Measurements from ENCODE around the gene ARHGAP10. TPM values are rescaled to one million over a fixed set of nuclear protein-coding genes. Genes with fewer than 3 reads are reported as not detected.
A peak's percentile ranks its signal among the peaks of the same experiment; 100 is the strongest.

ARHGAP10 gene
- total and polyA plus RNA-seq, 2 donors = 71.3 to 76.7 TPM

GRCh38 chr4:147822128-147822527 lies 90.2 kb downstream of the ARHGAP10 start:
- Histone ChIP-seq H3K27ac (ENCODE audit: low read depth) (peak overlapping the region; percentile 48), H3K36me3 (ENCODE audit: insufficient read depth) (no peaks in the 10 kb centered on the region), H3K4me3 (ENCODE audit: low read depth, low read length) (no peak overlapping the region), H3K4me1 (ENCODE audit: insufficient read depth) (peaks cover 3% of the 10 kb centered on the region)
- DNase-seq (ENCODE audit: extremely low spot score) = peak; percentile 46

GRCh38 chr4:147823130-147823529 lies 91.2 kb downstream of the ARHGAP10 start:
- H3K4me3 ChIP-seq (ENCODE audit: low read depth, low read length) = no peak overlapping the region
- peaks cover 3% of the 10 kb centered on the region for H3K4me1 ChIP-seq (ENCODE audit: insufficient read depth)
- no peaks in the 10 kb centered on the region for H3K36me3 ChIP-seq (ENCODE audit: insufficient read depth)
- no peak for DNase-seq (ENCODE audit: extremely low spot score)
- H3K27ac ChIP-seq (ENCODE audit: low read depth) = no peak overlapping the region
- WGBS = 55% methylated on average over 3 of the region's 3 CpGs

- DNase-seq (ENCODE audit: extremely low spot score) = no peak
- WGBS = 93% methylated on average over 5 of the region's 5 CpGs
- Histone ChIP-seq H3K27ac (ENCODE audit: low read depth) (no peak overlapping the region), H3K4me1 (ENCODE audit: insufficient read depth) (peaks cover 3% of the 10 kb centered on the region), H3K36me3 (ENCODE audit: insufficient read depth) (no peaks in the 10 kb centered on the region), H3K4me3 (ENCODE audit: low read depth, low read length) (no peak overlapping the region)
Measured at GRCh38 chr4:147824316-147824715, 92.4 kb downstream of the ARHGAP10 start.

- H3K4me1 ChIP-seq (ENCODE audit: insufficient read depth) = peaks cover 5% of the 10 kb centered on the region
- 98% methylated on average over 4 of the region's 4 CpGs for whole genome bisulfite sequencing
- H3K4me3 ChIP-seq (ENCODE audit: low read depth, low read length) = no peak overlapping the region
- DNase-seq (ENCODE audit: extremely low spot score) = no peak
- no peak overlapping the region for H3K27ac ChIP-seq (ENCODE audit: low read depth)
- H3K36me3 ChIP-seq (ENCODE audit: insufficient read depth) = no peaks in the 10 kb centered on the region
Measured at GRCh38 chr4:147824884-147825283, 93.0 kb downstream of the ARHGAP10 start.

GRCh38 chr4:147825451-147826287 lies 93.8 kb downstream of the ARHGAP10 start:
- no peak overlapping the region for H3K4me3 ChIP-seq (ENCODE audit: low read depth, low read length)
- WGBS = 69% methylated on average over 8 of the region's 8 CpGs
- DNase-seq (ENCODE audit: extremely low spot score) = no peak
- H3K27ac ChIP-seq (ENCODE audit: low read depth) = no peak overlapping the region
- H3K36me3 ChIP-seq (ENCODE audit: insufficient read depth) = no peaks in the 10 kb centered on the region
- peaks cover 5% of the 10 kb centered on the region for H3K4me1 ChIP-seq (ENCODE audit: insufficient read depth)

GRCh38 chr4:147826288-147826646 lies 94.4 kb downstream of the ARHGAP10 start:
- H3K4me3 ChIP-seq (ENCODE audit: low read depth, low read length) = no peak overlapping the region
- no peak for DNase-seq (ENCODE audit: extremely low spot score)
- 81% methylated on average over 5 of the region's 5 CpGs for WGBS
- no peak overlapping the region for H3K27ac ChIP-seq (ENCODE audit: low read depth)
- no peaks in the 10 kb centered on the region for H3K36me3 ChIP-seq (ENCODE audit: insufficient read depth)
- H3K4me1 ChIP-seq (ENCODE audit: insufficient read depth) = peaks cover 2% of the 10 kb centered on the region

GRCh38 chr4:147828331-147828905 lies 96.5 kb downstream of the ARHGAP10 start:
- WGBS = 64% methylated on average over 3 of the region's 3 CpGs
- no peak for DNase-seq (ENCODE audit: extremely low spot score)
- Histone ChIP-seq H3K4me3 (ENCODE audit: low read depth, low read length) (no peak overlapping the region), H3K4me1 (ENCODE audit: insufficient read depth) (peaks cover 2% of the 10 kb centered on the region), H3K36me3 (ENCODE audit: insufficient read depth) (no peaks in the 10 kb centered on the region), H3K27ac (ENCODE audit: low read depth) (no peak overlapping the region)

GRCh38 chr4:147829401-147830101 lies 97.7 kb downstream of the ARHGAP10 start:
- 45% methylated on average over 13 of the region's 13 CpGs for WGBS
- Histone ChIP-seq H3K4me3 (ENCODE audit: low read depth, low read length) (no peak overlapping the region), H3K4me1 (ENCODE audit: insufficient read depth) (peaks cover 2% of the 10 kb centered on the region), H3K36me3 (ENCODE audit: insufficient read depth) (no peaks in the 10 kb centered on the region), H3K27ac (ENCODE audit: low read depth) (peak overlapping the region; percentile 71)
- peak; percentile 55 for DNase-seq (ENCODE audit: extremely low spot score)

GRCh38 chr4:147830102-147830463 lies 98.2 kb downstream of the ARHGAP10 start:
- no peak overlapping the region for H3K4me3 ChIP-seq (ENCODE audit: low read depth, low read length)
- no peak for DNase-seq (ENCODE audit: extremely low spot score)
- H3K36me3 ChIP-seq (ENCODE audit: insufficient read depth) = no peaks in the 10 kb centered on the region
- H3K4me1 ChIP-seq (ENCODE audit: insufficient read depth) = peaks cover 2% of the 10 kb centered on the region
- WGBS = 55% methylated on average over 3 of the region's 3 CpGs
- H3K27ac ChIP-seq (ENCODE audit: low read depth) = peak overlapping the region; percentile 71

- no peak for DNase-seq (ENCODE audit: extremely low spot score)
- H3K4me3 ChIP-seq (ENCODE audit: low read depth, low read length) = no peak overlapping the region
- H3K4me1 ChIP-seq (ENCODE audit: insufficient read depth) = peaks cover 2% of the 10 kb centered on the region
- H3K36me3 ChIP-seq (ENCODE audit: insufficient read depth) = no peaks in the 10 kb centered on the region
- WGBS = 30% methylated on average over 3 of the region's 3 CpGs
- H3K27ac ChIP-seq (ENCODE audit: low read depth) = peak overlapping the region; percentile 27
Measured at GRCh38 chr4:147830987-147831386, 99.1 kb downstream of the ARHGAP10 start.

GRCh38 chr4:147831551-147832171 lies 99.8 kb downstream of the ARHGAP10 start:
- Histone ChIP-seq H3K4me3 (ENCODE audit: low read depth, low read length) (no peak overlapping the region), H3K36me3 (ENCODE audit: insufficient read depth) (no peaks in the 10 kb centered on the region), H3K27ac (ENCODE audit: low read depth) (peak overlapping the region; percentile 68), H3K4me1 (ENCODE audit: insufficient read depth) (peaks cover 2% of the 10 kb centered on the region)
- DNase-seq (ENCODE audit: extremely low spot score) = no peak
- 22% methylated on average over 5 of the region's 5 CpGs for WGBS

GRCh38 chr4:147833254-147833653 lies 101.4 kb downstream of the ARHGAP10 start:
- DNase-seq (ENCODE audit: extremely low spot score) = no peak
- no peak overlapping the region for H3K4me3 ChIP-seq (ENCODE audit: low read depth, low read length)
- no peaks in the 10 kb centered on the region for H3K36me3 ChIP-seq (ENCODE audit: insufficient read depth)
- peaks cover 2% of the 10 kb centered on the region for H3K4me1 ChIP-seq (ENCODE audit: insufficient read depth)
- WGBS = 81% methylated on average over 2 of the region's 2 CpGs
- no peak overlapping the region for H3K27ac ChIP-seq (ENCODE audit: low read depth)

GRCh38 chr4:147833741-147834140 lies 101.9 kb downstream of the ARHGAP10 start:
- DNase-seq (ENCODE audit: extremely low spot score) = no peak
- no peak overlapping the region for H3K27ac ChIP-seq (ENCODE audit: low read depth)
- H3K4me3 ChIP-seq (ENCODE audit: low read depth, low read length) = no peak overlapping the region
- H3K36me3 ChIP-seq (ENCODE audit: insufficient read depth) = no peaks in the 10 kb centered on the region
- 96% methylated on average over 2 of the region's 2 CpGs for WGBS
- peaks cover 2% of the 10 kb centered on the region for H3K4me1 ChIP-seq (ENCODE audit: insufficient read depth)
